Measurements from ENCODE around the gene CDK5RAP2. TPM values are rescaled to one million over a fixed set of nuclear protein-coding genes. Genes with fewer than 3 reads are reported as not detected.

CDK5RAP2 gene
- total RNA-seq, 1 donor = 26.9 TPM

DNA sequence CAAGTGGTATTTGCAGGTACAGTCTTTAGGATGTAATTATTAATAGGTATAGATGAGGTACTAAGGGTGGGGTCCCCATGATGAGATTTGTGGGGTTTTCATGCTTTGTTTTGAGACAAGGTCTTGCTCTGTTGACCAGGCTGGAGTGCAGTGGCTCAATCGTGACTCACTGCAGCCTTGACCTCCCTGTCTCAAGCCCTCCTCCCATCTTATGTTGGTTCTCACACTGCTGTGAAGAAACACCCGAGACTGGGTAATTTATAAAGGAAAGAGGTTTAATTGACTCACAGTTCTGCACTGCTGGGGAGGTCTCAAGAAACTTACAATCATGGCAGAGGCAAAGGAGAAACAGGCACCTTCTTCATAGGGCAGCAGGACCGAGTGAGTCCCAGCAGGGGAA is 217.5 kb downstream of the CDK5RAP2 start:
- H3K27me3 ChIP-seq (ENCODE audit: insufficient read depth, low read length) = no peaks in the 10 kb centered on the region
- no peaks in the 10 kb centered on the region for H3K9me3 ChIP-seq (ENCODE audit: low read depth, low read length)
- no peak overlapping the region for H3K4me3 ChIP-seq (ENCODE audit: low read length)
- H3K4me1 ChIP-seq (ENCODE audit: insufficient read depth, low read length) = no peaks in the 10 kb centered on the region

DNA sequence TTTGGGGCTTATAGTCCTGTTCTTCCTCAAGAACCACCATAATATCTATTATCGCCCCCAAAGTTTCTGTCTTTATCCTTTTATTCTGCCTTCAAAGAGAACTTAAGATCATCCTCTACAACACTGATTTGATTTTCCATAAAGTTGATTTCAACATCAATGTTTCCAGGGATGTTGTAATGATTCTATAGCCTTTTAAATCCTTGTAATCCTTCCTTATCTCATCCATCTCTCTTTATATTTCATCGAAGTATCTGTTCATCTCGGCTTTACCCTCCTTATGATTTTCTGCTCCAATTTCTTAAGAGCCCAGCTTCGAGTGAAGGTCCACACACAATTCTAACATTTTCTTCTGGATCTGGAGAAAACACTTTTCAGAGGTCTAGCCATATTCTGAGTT is 218.4 kb downstream of the CDK5RAP2 start:
- Histone ChIP-seq H3K4me1 (ENCODE audit: insufficient read depth, low read length) (no peaks in the 10 kb centered on the region), H3K27me3 (ENCODE audit: insufficient read depth, low read length) (no peaks in the 10 kb centered on the region), H3K9me3 (ENCODE audit: low read depth, low read length) (no peaks in the 10 kb centered on the region), H3K4me3 (ENCODE audit: low read length) (no peak overlapping the region)

DNA sequence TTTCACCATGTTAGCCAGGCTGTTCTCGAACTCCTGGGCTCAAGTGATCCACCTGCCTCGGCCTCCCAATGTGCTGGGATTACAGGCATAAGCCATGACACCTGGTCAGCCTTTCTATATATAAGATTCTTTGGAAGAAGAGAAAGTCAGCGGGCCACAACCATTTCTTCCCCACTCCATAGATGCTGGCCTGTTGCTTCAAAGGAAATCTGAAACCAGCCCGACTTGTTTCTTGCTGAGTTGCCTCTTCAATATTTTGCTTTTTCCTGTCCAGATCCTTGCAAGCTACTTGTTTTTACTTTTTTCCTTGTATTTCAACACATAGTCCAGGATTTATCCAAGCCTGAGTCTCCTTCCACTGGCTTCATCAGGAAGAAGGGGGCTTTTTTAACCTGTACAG is 219.5 kb downstream of the CDK5RAP2 start:
- Histone ChIP-seq H3K27me3 (ENCODE audit: insufficient read depth, low read length) (no peaks in the 10 kb centered on the region), H3K4me3 (ENCODE audit: low read length) (no peak overlapping the region), H3K4me1 (ENCODE audit: insufficient read depth, low read length) (no peaks in the 10 kb centered on the region), H3K9me3 (ENCODE audit: low read depth, low read length) (no peaks in the 10 kb centered on the region)

DNA sequence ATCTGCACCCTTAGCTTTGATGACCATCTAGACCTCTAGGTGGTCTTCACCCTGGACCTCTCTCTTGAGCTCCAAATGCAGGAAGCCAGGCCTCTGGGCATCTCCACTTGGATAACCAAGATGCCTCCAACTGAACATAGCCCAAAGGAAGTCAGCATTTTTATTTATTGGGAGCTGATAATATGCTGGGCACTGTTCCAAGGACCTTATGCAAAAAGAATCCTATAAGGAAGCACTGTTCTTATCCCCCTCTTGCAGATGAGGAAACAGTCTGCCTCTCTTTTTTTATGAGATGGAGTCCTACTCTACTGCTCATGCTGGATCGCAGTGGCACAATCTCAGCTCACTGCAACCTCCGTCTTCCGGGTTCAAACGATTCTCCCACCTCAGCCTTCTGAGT is 219.9 kb downstream of the CDK5RAP2 start:
- no peaks in the 10 kb centered on the region for H3K4me1 ChIP-seq (ENCODE audit: insufficient read depth, low read length)
- H3K4me3 ChIP-seq (ENCODE audit: low read length) = no peak overlapping the region
- H3K9me3 ChIP-seq (ENCODE audit: low read depth, low read length) = no peaks in the 10 kb centered on the region
- no peaks in the 10 kb centered on the region for H3K27me3 ChIP-seq (ENCODE audit: insufficient read depth, low read length)

DNA sequence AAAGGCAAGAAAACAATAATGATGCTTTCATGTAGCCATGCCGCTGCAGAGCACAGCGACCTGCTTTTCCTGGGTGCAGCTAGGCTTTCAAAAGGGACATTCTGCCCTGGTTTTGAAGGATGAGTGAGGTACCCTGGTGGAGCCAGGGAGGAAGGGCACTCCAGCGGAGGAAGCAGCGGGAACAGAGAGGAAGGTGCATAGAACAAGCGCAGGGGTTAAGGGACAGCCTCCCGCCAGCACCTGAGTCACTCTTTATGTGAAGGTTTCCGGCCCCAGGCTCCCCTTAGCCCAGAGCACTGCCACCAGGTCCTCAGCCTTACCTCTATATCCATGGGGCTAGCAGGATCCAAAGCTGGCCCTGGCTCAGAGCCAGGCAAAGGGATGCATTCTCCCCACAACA is 221.1 kb downstream of the CDK5RAP2 start:
- Histone ChIP-seq H3K9me3 (ENCODE audit: low read depth, low read length) (no peaks in the 10 kb centered on the region), H3K4me3 (ENCODE audit: low read length) (no peak overlapping the region), H3K27me3 (ENCODE audit: insufficient read depth, low read length) (no peaks in the 10 kb centered on the region), H3K4me1 (ENCODE audit: insufficient read depth, low read length) (no peaks in the 10 kb centered on the region)

DNA sequence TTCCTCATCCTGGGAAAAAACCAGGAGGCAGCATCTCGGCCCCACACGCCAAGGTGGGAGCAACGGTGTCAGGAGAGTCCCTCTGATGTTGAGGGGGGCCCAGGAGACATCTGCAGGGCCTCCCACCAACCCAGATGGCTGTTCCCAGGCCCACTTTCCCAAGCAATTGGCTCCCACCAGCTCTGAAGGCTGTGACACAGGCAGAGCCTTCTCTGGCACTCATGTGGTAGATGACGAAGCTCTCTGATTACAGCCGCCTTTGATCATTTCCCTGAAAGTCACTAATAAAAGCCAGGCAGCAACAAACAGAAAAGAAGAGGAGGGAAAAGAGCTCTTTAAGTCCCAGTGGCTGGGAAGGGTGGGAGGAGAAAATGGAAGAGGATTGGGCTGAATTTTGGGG is 226.5 kb downstream of the CDK5RAP2 start:
- Histone ChIP-seq H3K4me1 (ENCODE audit: insufficient read depth, low read length) (no peaks in the 10 kb centered on the region), H3K4me3 (ENCODE audit: low read length) (no peak overlapping the region), H3K9me3 (ENCODE audit: low read depth, low read length) (no peaks in the 10 kb centered on the region), H3K27me3 (ENCODE audit: insufficient read depth, low read length) (no peaks in the 10 kb centered on the region)

DNA sequence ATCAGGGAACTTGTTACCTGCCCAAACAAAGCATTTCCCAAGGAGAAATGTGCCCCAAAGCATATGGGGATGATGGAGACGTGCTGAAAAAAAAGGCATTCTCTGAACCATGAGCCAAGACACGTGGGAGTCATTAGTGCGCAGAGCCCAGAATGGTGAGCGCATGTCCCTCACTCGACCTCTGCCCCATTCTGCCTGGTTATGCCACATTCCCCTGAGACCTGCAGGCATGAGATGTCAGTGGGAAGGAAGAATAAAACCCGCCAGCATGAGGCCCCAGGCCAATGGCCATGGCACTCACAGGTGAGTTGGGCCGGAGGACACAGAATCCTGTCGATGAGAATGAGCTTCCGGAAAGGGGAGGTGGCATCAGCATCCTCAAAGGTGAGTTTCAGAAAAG is 228.9 kb downstream of the CDK5RAP2 start:
- Histone ChIP-seq H3K27me3 (ENCODE audit: insufficient read depth, low read length) (no peaks in the 10 kb centered on the region), H3K4me3 (ENCODE audit: low read length) (no peak overlapping the region), H3K4me1 (ENCODE audit: insufficient read depth, low read length) (no peaks in the 10 kb centered on the region), H3K9me3 (ENCODE audit: low read depth, low read length) (no peaks in the 10 kb centered on the region)

DNA sequence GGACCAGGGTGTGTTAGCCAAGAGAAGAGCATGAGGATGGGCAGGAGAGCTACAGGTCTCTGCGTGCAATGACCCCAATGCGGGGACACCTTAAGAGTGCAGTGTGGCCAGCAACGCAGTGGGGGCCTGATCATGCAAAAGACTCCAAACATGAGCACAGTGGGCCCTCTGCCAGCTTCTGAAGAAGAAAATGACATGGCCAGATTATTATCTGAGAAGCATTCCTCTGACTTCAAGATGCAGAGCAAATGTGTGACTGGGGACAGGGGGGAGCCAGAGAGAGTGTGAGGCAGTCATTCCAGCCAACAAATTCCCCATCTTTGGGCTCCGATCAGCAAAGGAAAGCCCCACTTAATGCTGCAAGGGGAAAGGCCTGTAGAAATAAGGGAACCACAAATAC is 229.4 kb downstream of the CDK5RAP2 start:
- no peaks in the 10 kb centered on the region for H3K27me3 ChIP-seq (ENCODE audit: insufficient read depth, low read length)
- H3K9me3 ChIP-seq (ENCODE audit: low read depth, low read length) = no peaks in the 10 kb centered on the region
- H3K4me3 ChIP-seq (ENCODE audit: low read length) = no peak overlapping the region
- H3K4me1 ChIP-seq (ENCODE audit: insufficient read depth, low read length) = no peaks in the 10 kb centered on the region

DNA sequence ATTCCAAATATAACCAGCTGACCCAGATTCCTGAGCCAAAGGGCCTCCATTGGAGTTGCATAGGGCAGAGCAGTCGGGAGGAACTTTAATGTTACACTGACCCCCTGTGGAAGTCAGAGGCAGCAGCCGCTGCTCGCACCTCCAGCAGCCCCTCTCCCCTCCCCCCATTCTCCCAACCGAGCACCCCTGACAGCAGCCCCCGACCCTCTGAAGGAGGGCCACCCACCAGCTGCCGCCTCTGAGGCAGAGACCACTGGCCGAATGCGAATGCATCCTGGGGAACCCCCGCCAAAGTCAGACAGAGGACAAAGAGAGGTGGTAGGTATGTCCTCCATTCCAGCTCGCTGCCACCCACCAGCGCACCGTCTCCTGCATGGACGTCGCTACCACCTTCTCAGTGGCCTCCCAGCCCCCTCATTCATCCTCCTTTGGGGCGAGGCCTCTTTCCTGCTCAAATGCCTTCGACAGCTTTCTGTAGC is 231.0 kb downstream of the CDK5RAP2 start:
- Histone ChIP-seq H3K4me1 (ENCODE audit: insufficient read depth, low read length) (no peaks in the 10 kb centered on the region), H3K27me3 (ENCODE audit: insufficient read depth, low read length) (no peaks in the 10 kb centered on the region), H3K9me3 (ENCODE audit: low read depth, low read length) (no peaks in the 10 kb centered on the region), H3K4me3 (ENCODE audit: low read length) (no peak overlapping the region)

DNA sequence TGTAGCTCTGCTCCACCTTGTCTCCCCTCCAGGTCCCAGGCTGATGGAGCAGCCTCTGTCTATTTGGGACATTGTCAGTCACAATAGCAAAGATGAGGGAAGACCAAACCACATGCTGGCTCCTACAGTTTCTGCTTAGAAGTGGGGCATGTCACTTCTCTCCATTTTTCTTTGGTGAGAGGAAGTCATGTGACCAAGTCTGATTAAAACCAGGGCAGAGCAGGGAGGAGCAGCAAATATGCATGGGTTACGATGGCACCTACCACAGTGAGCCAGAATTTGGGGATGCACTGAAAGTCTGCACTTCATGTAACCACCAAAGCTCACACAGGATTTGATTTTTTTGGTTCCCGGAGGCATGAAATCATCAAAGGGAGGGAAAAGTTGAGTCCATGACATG is 234.6 kb downstream of the CDK5RAP2 start:
- Histone ChIP-seq H3K9me3 (ENCODE audit: low read depth, low read length) (no peaks in the 10 kb centered on the region), H3K4me3 (ENCODE audit: low read length) (no peak overlapping the region), H3K4me1 (ENCODE audit: insufficient read depth, low read length) (no peaks in the 10 kb centered on the region)

DNA sequence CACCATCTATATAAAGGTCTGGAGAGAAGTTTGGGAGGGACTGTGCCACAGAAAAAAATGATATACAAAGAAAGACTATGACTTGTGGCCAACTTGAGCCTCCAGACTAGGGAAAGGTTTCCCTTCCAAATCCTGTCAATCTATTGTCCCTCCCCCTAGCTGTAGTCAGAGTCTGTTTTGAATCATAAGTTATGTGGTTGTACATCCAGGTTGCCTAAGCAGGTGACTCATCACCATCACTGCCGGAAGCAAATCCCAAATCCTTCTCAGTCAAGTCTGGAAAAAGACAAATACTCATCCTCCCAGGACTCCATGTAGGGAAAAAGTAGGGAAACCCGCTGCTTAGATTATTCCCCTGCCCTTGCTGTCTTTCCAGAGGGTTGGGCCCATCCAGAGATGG is 235.7 kb downstream of the CDK5RAP2 start:
- Histone ChIP-seq H3K4me3 (ENCODE audit: low read length) (no peak overlapping the region), H3K4me1 (ENCODE audit: insufficient read depth, low read length) (no peaks in the 10 kb centered on the region), H3K9me3 (ENCODE audit: low read depth, low read length) (no peaks in the 10 kb centered on the region), H3K27me3 (ENCODE audit: insufficient read depth, low read length) (no peaks in the 10 kb centered on the region)

More for the DNA sequence above, 234.6 kb downstream of the CDK5RAP2 start:
- no peaks in the 10 kb centered on the region for H3K27me3 ChIP-seq (ENCODE audit: insufficient read depth, low read length)

DNA sequence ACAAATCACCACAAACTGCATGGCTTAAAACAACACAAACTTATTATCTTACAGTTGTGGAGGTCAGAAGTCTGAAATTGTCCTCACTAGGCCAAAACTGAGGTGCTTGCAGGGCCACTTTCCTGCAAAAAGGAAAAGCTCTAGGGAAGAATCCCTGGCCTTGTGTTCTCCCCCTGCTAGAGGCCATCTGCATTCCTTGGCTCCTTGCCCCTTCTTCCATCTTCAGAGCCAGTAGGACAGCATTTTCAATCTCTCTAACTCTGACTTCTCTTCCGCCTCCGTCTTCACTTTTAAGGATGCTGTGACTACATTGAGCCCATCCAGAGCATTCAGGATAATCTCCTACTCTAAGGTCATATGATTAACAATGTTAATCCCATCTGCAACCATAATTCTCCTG is 236.6 kb downstream of the CDK5RAP2 start:
- Histone ChIP-seq H3K4me3 (ENCODE audit: low read length) (no peak overlapping the region), H3K27me3 (ENCODE audit: insufficient read depth, low read length) (no peaks in the 10 kb centered on the region), H3K4me1 (ENCODE audit: insufficient read depth, low read length) (no peaks in the 10 kb centered on the region), H3K9me3 (ENCODE audit: low read depth, low read length) (no peaks in the 10 kb centered on the region)

Other genes with a start within 250 kb of the CDK5RAP2 start
- 13.4 TPM for gene MEGF9, start 134.3 kb upstream of the CDK5RAP2 start, total RNA-seq
- 27.8 TPM for gene FBXW2, start 213.2 kb upstream of the CDK5RAP2 start, total RNA-seq